Right atrium auricular region (tissue), 2 donors: ENCODE data around the gene KCNMA1. TPM values are rescaled to one million over a fixed set of nuclear protein-coding genes. Genes with fewer than 3 reads are reported as not detected.

Experiments
- DNase-seq: peaks from one replicate; pipeline ENCODE4 v3.0.0-alpha.2; 2019; ENCODE audit warnings: low spot score
- H3K27ac ChIP-seq, 2 donors: fragments of 200-600 bp; sonication (generic); 1 replicate in 1 of 2; 2 replicates in 1 of 2; pipeline ENCODE4 v1.5.1; 2016 to 2019
- H3K27me3 ChIP-seq, 2 donors: fragments of 200-600 bp; sonication (generic); one replicate each; pipeline versions ENCODE4 v1.5.1 to v1.6.0; 2017 to 2019
- H3K36me3 ChIP-seq: fragments of 200-600 bp; sonication (generic); one replicate; pipeline ENCODE4 v1.5.1; 2016
- H3K4me1 ChIP-seq, 2 donors: fragments of 200-600 bp; sonication (generic); one replicate each; pipeline versions ENCODE4 v1.5.1 to v1.6.0; 2017 to 2019
- H3K4me3 ChIP-seq, 2 donors: fragments of 200-600 bp; sonication (generic); 1 replicate in 1 of 2; 2 replicates in 1 of 2; pipeline ENCODE4 v1.5.1; 2017 to 2019; ENCODE audit warnings: mild to moderate bottlenecking in 1 of 2, moderate library complexity in 1 of 2
- H3K9me3 ChIP-seq, 2 donors: fragments of 200-600 bp; sonication (generic); one replicate each; pipeline ENCODE4 v1.5.1; 2019
- CTCF ChIP-seq, 2 donors: fragments of 200-600 bp; sonication (generic); IDR thresholded peaks; one replicate each; pipeline ENCODE4 v1.5.1; 2019; ENCODE audit warnings: antibody characterized with exemption in 2 of 2
- total RNA-seq, 2 donors: library from RNA; depleted of rRNA; stranded (reverse); fragments of >200 nt; gene quantifications; one replicate each; pipeline ENCODE4 v1.1.0, GENCODE V29; 2016

KCNMA1 gene
- total RNA-seq, 2 donors from 2014 or later: 2.3 to 3.5 TPM

GRCh38 chr10:77629775-77630506, 7.7 kb downstream of the KCNMA1 start:
- DNase-seq: no peak
- Histone ChIP-seq H3K27ac (no peak overlapping the region), H3K27me3 (no peaks in the 10 kb centered on the region), H3K4me3 (no peak overlapping the region), H3K4me1 (no peaks in the 10 kb centered on the region), H3K36me3 (no peaks in the 10 kb centered on the region), H3K9me3 (no peaks in the 10 kb centered on the region)
- no peak for TF ChIP-seq CTCF (IDR thresholded peaks at IDR 0.05)

- Histone ChIP-seq H3K9me3 (no peaks in the 10 kb centered on the region), H3K36me3 (no peaks in the 10 kb centered on the region), H3K27ac (no peak overlapping the region), H3K4me1 (no peaks in the 10 kb centered on the region), H3K27me3 (no peaks in the 10 kb centered on the region), H3K4me3 (no peak overlapping the region)
- no peak for DNase-seq
- no peak for TF ChIP-seq CTCF (IDR thresholded peaks at IDR 0.05)
These were observed 8.5 kb downstream of the KCNMA1 start for GRCh38 chr10:77628906-77629730.

- Histone ChIP-seq H3K27ac (no peak overlapping the region), H3K4me1 (no peaks in the 10 kb centered on the region)
These were observed 11.2 kb downstream of the KCNMA1 start for GRCh38 chr10:77626266-77626935.

GRCh38 chr10:77625379-77625778, 12.2 kb downstream of the KCNMA1 start:
- no peak overlapping the region for H3K4me3 ChIP-seq
- H3K9me3 ChIP-seq: no peaks in the 10 kb centered on the region
- no peaks in the 10 kb centered on the region for H3K27me3 ChIP-seq
- no peaks in the 10 kb centered on the region for H3K4me1 ChIP-seq
- no peaks in the 10 kb centered on the region for H3K36me3 ChIP-seq
- no peak overlapping the region for H3K27ac ChIP-seq
- no peak for TF ChIP-seq CTCF (IDR thresholded peaks at IDR 0.05)
- DNase-seq: no peak

More at GRCh38 chr10:77626266-77626935, 11.2 kb downstream of the KCNMA1 start:
- Histone ChIP-seq H3K9me3 (no peaks in the 10 kb centered on the region), H3K4me3 (no peak overlapping the region), H3K36me3 (no peaks in the 10 kb centered on the region), H3K27me3 (no peaks in the 10 kb centered on the region)
- no peak for DNase-seq
- no peak for TF ChIP-seq CTCF (IDR thresholded peaks at IDR 0.05)

- H3K36me3 ChIP-seq: no peaks in the 10 kb centered on the region
- no peaks in the 10 kb centered on the region for H3K9me3 ChIP-seq
- no peak for TF ChIP-seq CTCF (IDR thresholded peaks at IDR 0.05)
- no peak overlapping the region for H3K4me3 ChIP-seq
- H3K27me3 ChIP-seq: no peaks in the 10 kb centered on the region
- H3K4me1 ChIP-seq: no peaks in the 10 kb centered on the region
- DNase-seq: no peak
- no peak overlapping the region for H3K27ac ChIP-seq
These were observed 14.7 kb downstream of the KCNMA1 start for GRCh38 chr10:77622889-77623291.
